Forelimb muscle (tissue), 1 donor: ENCODE results near the gene GNAS-AS1. TPM values are rescaled to one million over a fixed set of nuclear protein-coding genes. Genes with fewer than 3 reads are reported as not detected.

Source experiments
- DNase-seq: peaks from one replicate; pipeline ENCODE4 v3.0.0-alpha.2; 2013; ENCODE audit warnings: low read depth
- polyA plus RNA-seq: library from polyadenylated mRNA; unstranded; fragments of 120-200 nt; gene quantifications from one replicate; pipeline ENCODE4 v1.2.1, GENCODE V29; 2013; ENCODE audit not compliant: insufficient read length

Gene GNAS-AS1
- polyA plus RNA-seq, 1 donor, result 2.8 TPM

DNA sequence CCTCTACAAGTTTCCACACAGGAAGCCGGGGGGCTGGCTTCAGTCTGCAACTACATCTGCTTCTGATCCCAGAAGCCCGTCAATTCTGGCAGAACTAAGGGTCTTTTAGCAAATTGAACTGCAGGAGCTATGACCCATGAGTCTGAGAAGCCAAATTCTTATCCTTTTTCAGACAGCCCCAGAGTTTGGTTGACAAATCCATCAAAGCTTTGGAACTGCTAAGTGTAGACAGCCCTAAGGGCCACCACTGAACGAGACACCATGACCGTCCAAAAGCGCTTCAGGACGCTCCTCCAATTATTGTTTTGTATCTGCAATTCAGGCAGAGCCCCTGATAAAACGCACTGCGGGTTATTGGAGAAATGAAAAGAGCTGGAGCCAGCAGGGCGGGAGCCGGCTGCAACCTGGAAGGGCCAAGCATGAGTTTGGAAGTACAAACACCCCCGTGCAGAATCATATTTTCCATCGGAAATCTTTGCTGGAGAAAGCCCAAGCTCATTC is 67.1 kb downstream of the GNAS-AS1 start:
- DNase-seq, result peak; percentile 98

GRCh38 chr20:58781138-58781537 is 69.6 kb downstream of the GNAS-AS1 start:
- DNase-seq, result no peak

- no peak for DNase-seq
Observed at GRCh38 chr20:58778760-58779159, 71.9 kb downstream of the GNAS-AS1 start.

- no peak for DNase-seq
Observed at GRCh38 chr20:58777657-58778056, 73.0 kb downstream of the GNAS-AS1 start.

GRCh38 chr20:58776109-58776508 is 74.6 kb downstream of the GNAS-AS1 start:
- no peak for DNase-seq

GRCh38 chr20:58775371-58775770 is 75.3 kb downstream of the GNAS-AS1 start:
- no peak for DNase-seq

DNA sequence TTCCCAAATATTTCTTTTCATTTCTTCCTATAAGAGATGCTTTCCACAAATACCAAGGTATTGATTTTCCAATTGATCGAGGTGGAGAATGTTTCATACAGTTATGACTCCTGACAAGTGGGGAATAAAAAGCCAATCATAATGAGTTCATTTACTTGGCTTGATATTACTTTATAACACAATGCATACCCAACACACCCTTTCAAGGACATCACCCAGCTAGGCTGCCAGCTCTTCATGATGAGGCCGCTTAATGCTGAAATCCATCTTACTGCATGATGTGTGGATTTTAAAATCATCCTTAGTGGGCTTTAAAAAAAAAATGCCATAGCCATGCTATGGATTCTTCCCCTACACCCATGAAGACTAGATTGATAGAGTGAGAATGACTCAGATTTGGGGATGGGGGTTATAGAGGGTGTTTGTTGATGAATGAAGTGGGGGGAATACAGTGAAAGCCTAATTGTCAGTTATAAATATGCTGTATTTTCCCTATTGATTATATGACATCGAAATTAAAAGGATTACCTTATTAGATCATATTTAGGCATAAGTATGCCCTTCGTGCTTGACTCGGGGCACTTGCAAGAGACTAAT is 75.9 kb downstream of the GNAS-AS1 start:
- no peak for DNase-seq

- DNase-seq, result no peak
Observed at GRCh38 chr20:58774214-58774613, 76.5 kb downstream of the GNAS-AS1 start.

DNA sequence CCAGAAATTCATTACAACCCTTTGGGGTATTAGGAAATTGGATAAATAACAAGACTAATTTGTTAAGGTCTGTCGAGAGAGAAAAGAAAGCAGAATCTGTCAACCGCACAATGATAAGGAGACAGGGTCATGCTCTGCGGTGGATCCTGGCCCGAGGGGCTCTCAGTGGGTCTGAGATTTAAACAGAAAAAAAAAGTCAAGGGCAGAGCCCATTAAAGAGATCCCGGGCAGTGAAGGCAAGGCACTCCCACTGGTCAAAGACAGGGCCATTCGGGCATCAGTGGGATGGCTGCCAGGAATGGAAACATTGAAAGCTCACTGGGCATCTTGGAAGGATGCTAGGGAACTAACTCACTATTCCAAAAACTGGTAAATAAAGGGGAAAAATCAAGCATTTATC is 77.9 kb downstream of the GNAS-AS1 start:
- DNase-seq, result no peak

Other genes starting within 250 kb of the GNAS-AS1 start
- 67.1 TPM for gene STX16, start 199.6 kb downstream of the GNAS-AS1 start, polyA plus RNA-seq
- 42.3 TPM for gene NPEPL1, start 158.1 kb downstream of the GNAS-AS1 start, polyA plus RNA-seq
- 3,555 TPM for gene GNAS, start 1.8 kb upstream of the GNAS-AS1 start, polyA plus RNA-seq
- gene NELFCD, start 130.4 kb upstream of the GNAS-AS1 start, polyA plus RNA-seq, result 60.9 TPM
- 57.3 TPM for gene CTSZ, start 156.4 kb upstream of the GNAS-AS1 start, polyA plus RNA-seq
- 0.68 TPM for gene TUBB1, start 168.5 kb upstream of the GNAS-AS1 start, polyA plus RNA-seq
- gene ATP5F1E, start 181.4 kb upstream of the GNAS-AS1 start, polyA plus RNA-seq, result 156 TPM
- 47.0 TPM for gene PRELID3B, start 191.9 kb upstream of the GNAS-AS1 start, polyA plus RNA-seq